Measurements from ENCODE around the gene GOLGA6A. TPM values are rescaled to one million over a fixed set of nuclear protein-coding genes. Genes with fewer than 3 reads are reported as not detected.

GOLGA6A gene
- total and polyA plus RNA-seq, 2 of the 8 experiments (the other 6 are each of a cell fraction or from before 2014, with no cell fraction given) = 0.80 to 1.0 TPM

- TF ChIP-seq ASH2L (IDR thresholded peaks at IDR 0.05; ENCODE audit: low read length) (no peak), RFX5 (IDR thresholded peaks at IDR 0.05; ENCODE audit: borderline replicate concordance, low read depth, low read length) (no peak)
These were observed 37.9 kb downstream of the GOLGA6A start (continued) for GRCh38 chr15:74044267-74045110.

All from H1 (cell line).